GM12864 (cell line): ENCODE measurements around the gene CD40.

Source experiments
- DNase-seq: peaks from one replicate; pipeline ENCODE4 v3.0.0-alpha.2; 2011; ENCODE audit warnings: low read depth
- H3K4me3 ChIP-seq: 2 replicates; pipeline ENCODE4 v1.5.1; 2011; ENCODE audit warnings: mild to moderate bottlenecking, low read depth, low read length, control low read depth
- CTCF ChIP-seq: IDR thresholded peaks from 2 replicates; pipeline ENCODE4 v1.5.1; 2011; ENCODE audit warnings: low read depth, mild to moderate bottlenecking, moderate library complexity, low read length, control low read depth, inconsistent platforms; ENCODE audit errors: missing control alignments

Gene CD40

GRCh38 chr20:46122071-46122470 lies 4.0 kb downstream of the CD40 start:
- TF ChIP-seq CTCF: no peak
- no peak for DNase-seq

GRCh38 chr20:46122516-46123481 lies 4.7 kb downstream of the CD40 start:
- TF ChIP-seq CTCF: no peak
- H3K4me3 ChIP-seq: no peak overlapping the region
- DNase-seq: no peak

More at GRCh38 chr20:46122071-46122470, 4.0 kb downstream of the CD40 start:
- no peak overlapping the region for H3K4me3 ChIP-seq

GRCh38 chr20:46123482-46124245 lies 5.5 kb downstream of the CD40 start:
- TF ChIP-seq CTCF: no peak
- no peak for DNase-seq
- no peak overlapping the region for H3K4me3 ChIP-seq

GRCh38 chr20:46126440-46127056 lies 8.4 kb downstream of the CD40 start:
- no peak for TF ChIP-seq CTCF

GRCh38 chr20:46127396-46128010 lies 9.4 kb downstream of the CD40 start:
- no peak for DNase-seq
- no peak for TF ChIP-seq CTCF
- no peak overlapping the region for H3K4me3 ChIP-seq

More at GRCh38 chr20:46126440-46127056, 8.4 kb downstream of the CD40 start:
- no peak for DNase-seq
- H3K4me3 ChIP-seq: no peak overlapping the region

GRCh38 chr20:46128310-46129151 lies 10.4 kb downstream of the CD40 start:
- TF ChIP-seq CTCF: peak; percentile 66
- DNase-seq: no peak
- H3K4me3 ChIP-seq: no peak overlapping the region
